Right lung (tissue), 5 donors: ENCODE results near the gene PPP1R37. TPM values are rescaled to one million over a fixed set of nuclear protein-coding genes. Genes with fewer than 3 reads are reported as not detected.
A peak's percentile ranks its signal among the peaks of the same experiment; 100 is the strongest.
"Not testable (repeated sequence)": the region's sequence is repeated elsewhere in the genome, so short reads cannot be mapped to it uniquely, and the experiment has no call there.

Experiments
- DNase-seq, 2 donors: peaks; one replicate each; pipeline ENCODE4 v3.0.0-alpha.2; 2013
- polyA plus RNA-seq, 5 donors: library from polyadenylated mRNA; unstranded; fragments of 120-200 nt; gene quantifications; one replicate each; pipeline versions ENCODE4 v1.2.1 to v1.2.3, GENCODE V29; 2013; ENCODE audit warnings: inconsistent platforms in 1 of 5, low replicate concordance in 1 of 5; ENCODE audit not compliant: insufficient read length in 5 of 5, insufficient read depth in 1 of 5

The PPP1R37 gene
- polyA plus RNA-seq, 5 donors = 15.1 to 31.4 (median 21.0) TPM

DNA sequence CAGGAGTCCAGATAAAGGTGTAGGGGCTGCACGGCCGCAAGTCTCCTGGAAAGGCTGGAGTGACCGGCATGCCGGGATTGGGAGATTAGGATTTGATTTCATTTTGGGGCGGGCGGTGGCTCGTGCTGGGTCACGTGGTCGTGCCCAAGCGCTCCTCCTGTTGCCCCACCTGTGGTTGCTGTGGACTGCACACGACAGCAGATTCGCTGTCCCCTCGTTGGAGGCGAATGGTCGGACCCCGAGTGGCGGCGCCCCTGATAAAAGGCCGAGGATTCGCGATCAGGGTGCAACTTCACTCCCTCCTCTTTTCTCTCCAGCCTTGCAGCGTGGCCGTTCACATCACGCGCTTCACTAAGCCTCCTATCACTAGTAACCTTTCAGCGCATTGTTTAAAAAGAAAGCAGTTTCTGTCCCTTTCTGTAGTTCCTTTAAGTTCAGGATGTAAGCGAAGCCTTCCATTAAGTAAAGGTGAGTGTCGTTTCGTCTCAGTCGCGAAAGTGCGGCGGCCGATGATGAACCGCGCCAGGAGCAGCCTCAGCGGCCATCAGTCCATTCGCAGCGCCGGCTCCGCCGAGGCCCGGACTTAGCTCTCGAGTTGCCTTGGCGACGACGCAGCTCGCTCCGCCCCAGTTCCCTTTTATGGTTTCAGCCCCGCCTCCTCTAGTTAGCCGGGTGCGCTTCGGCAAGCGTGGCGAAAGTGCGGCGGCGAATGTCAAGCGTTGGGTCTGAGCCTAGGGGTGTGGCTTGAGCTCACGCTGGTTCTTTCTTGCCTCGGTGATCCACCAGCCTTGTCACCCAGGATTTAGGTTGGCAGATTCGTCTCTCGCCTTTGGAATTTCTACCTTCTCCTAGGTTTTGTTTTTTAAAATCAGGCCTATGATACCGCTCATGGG is 1.7 kb upstream of the PPP1R37 start:
- peak; percentile 98 to 99 for DNase-seq

DNA sequence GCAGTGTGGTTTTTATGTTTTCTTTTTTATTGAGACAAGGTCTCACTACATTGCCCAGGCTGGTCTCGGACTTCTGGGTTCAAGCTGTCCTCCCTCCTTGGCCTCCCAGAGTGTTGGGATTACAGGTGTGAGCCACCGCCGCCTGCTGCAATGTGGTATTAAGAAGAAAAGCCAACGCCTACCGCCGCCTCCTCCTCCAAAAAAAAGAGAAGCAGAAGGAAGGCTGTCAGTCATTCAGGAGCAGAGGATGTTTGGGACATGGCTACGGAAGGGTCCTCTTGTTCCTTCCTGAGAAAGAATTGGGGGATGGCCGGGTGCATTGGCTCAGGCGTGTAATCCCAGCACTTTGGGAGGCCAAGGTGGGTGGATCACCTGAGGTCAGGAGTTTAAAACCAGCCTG is 1.2 kb downstream of the PPP1R37 start:
- no peak for DNase-seq

DNA sequence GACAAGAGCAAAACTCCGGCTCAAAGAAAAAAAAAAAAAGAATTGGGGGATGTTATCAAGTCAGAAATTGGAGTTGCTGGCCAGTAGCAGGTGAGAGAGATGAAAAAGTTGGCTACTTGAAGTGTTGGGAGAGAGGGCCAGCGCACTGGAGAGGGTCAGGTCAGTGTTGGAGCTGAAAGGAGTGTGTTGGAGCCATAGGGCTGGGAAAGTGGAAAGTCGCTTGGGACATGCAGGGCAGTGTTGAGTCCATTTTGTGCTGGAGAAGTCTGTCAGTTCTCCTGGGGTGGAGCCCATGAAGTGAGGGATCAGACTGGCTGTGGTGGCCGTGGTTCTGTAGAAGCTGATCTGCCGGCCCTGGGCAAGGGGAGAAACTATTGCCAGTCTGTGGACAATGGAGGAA is 1.7 kb downstream of the PPP1R37 start:
- DNase-seq = no peak

DNA sequence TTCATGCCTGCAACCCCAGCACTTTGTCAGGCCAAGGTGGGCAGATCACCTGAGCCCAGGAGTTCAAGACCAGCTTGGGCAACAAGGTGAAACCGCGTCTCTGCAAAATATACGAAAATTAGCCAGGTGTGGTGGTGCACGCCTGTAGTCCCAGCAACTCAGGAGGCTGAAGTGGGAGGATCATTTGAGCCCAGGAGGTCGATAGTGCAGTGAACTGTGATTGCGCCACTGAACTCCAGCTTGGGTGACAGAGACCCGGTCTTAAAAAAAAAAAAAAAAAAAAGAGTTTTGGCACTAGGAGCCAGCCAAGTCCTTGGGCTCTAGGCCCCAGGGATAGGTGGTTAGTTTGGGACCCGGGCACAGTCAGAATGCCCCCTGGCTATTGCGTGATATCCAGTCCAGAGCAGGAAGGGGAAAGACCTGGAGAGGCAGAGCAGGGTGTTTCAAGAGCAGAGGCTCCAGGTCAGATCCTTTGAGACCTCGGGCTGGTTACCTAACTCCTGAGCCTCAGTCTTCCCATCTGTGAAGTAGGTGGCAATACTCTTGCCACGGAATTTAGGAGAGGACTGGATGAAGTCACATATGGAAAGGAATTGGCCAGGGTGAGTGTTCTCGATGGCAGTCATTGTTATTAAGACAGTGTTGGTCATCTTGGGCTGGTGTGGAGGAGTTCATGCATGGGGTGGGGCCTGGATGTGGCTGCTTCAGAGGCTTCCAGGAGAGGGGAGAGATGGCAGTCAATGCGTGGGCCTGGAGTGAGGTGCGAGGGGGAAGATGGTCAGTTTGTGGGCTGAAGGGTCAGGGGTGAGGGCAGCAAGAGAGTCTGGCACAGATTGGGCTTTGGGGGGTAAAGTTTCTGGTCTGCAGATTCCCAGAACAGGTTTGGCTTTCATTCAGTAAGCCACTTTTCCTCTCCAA is 2.8 kb downstream of the PPP1R37 start:
- no peak for DNase-seq

DNA sequence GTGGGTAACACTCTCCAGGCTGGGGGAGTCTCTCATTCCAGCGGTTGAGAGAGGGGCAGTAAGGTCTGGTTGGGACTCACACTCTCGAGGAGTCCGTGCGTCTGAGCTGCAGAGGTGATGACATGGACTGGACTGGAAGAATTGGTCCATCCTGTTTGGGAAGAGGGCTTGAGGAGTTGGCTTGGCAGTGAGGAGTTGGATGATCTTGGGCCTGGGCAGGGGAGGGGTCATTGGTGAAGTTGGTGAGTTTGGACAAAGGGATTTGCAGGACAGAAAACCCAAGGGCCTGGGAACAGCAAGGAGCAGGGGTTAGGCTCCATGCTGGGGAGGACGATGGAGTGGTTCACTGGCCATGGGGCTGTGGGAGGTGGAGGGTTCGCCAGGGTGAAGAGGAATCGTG is 3.7 kb downstream of the PPP1R37 start:
- no peak for DNase-seq

DNA sequence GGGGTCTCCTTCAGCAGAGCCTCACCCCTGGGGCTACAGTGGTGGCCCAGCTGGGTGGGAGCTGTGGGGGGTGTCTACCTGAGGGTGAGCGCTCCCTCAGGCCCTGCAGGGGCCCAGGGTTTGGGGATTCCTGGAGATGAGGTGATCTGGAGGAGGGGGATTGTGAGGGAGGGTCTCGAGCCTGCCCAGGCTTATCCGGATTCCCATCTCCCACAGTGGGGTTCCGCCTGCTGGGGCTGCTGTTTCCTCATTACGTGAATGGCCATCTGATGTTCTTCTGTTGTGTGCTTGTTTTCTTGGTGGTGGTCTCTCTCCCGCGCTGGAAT is 4.4 kb downstream of the PPP1R37 start:
- DNase-seq = no peak

DNA sequence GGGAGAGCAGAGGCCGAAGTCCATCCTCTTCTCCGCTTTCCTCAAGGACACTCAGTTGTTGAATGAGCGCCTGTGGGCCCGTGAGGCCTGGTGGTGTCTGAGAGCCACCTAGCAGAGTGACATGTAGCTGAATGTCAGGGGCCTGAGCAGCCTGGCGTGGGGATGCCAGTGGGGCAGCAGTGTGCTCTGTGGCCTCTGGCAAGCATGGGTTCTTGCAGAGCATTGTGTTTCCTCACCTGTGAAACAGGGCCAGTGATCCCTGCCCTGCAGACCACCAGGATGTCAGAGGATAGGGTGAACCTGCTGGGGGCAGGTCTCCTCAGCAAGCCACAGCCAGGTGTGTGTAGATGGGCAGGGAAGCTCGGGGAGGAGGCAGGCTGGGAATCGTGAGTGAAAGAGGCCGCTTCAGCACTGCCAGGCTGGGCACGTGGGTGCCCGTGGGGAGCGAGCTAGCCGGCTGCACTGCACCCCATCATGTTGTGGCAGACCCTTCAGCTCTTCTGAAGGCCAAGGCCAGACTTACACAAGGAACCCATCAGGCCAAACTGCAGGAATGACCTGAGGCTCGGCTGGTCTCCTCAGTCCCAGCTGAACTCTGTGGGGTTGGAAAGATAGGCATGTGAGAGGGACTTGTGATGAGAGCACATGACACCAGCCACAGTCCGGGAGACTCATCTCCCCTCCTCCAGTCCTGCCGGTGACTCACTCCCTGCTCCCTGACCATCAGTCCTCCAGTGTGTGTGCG is 5.0 kb downstream of the PPP1R37 start:
- DNase-seq = no peak

DNA sequence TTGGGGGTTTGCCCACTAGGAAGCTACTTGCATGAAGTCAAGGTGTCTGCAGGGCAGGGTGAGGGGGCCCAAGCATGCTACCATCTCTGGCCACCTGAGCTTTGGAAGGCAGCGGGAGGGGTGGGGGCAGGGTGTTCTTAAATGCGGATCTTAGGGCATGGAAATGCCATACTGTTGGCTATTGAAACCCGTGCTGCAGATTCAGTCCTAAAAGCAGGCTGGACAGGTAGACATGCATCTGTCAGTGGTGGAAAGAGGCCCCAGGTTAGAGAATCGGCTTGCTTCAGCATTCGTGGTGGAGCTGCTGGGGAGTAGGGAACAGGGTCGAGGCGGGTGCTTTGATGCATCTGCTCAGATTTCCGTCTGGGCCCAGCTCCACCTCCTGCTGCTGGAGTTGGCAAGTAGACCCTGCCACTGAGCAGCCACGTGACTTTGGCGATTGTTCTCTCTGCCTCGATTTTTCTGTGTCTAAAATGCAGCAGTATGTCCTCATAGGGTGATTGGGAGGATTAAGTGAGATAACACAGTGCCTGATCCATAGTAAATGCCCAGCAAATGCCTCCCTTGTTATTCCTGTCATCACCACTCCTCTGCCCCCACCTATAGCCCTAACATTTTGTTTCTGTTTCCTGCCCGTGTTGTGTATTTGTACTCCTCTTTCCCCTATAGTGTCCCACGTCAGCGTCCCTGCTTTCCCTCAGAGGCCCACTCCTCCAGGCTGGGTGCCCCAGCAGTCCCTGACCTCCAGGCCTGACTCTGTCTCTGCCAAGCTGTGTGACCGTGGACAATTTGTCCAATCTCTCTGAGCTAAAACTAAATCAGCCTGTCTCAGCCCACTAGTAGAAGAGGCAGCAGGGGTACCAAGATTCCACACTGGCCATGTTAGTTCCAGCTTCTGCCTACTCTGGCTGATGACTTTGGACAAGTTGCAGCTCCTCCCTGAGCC is 5.8 kb downstream of the PPP1R37 start:
- no peak for DNase-seq

DNA sequence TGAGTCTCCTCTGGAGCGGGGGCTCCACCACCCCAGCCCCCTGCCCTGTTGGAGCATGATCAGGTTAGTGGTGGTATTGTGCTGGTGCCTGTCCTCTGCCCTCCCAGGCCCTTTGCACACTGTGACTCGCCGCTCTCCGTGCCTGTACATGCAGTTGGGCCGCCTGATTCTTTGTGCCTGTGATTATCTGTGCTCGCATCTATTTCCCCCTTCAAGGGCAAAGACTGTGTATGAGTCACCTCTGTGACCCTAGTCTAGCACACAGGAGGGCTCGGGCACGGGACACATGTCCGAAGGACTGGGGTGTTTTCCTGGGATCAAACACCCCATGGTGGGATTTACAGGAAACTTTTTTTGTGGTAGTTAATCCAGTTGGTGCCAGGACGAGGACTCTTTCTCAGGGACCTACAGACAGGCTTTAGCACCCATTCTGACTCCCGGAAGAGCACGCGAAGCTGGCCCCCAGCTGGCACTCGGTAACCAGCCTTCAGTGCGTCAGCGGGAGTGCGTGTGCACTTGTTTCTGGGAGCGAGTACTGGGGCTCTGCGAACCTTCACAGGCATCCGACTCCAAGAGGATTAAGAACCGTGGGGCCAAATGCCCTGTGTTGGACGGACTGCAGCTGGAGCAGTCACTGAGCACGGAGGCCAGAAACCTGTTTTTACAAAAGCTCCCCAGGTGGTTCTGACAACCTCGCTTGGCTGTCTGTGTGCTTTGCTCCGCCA is 6.7 kb downstream of the PPP1R37 start:
- no peak for DNase-seq

DNA sequence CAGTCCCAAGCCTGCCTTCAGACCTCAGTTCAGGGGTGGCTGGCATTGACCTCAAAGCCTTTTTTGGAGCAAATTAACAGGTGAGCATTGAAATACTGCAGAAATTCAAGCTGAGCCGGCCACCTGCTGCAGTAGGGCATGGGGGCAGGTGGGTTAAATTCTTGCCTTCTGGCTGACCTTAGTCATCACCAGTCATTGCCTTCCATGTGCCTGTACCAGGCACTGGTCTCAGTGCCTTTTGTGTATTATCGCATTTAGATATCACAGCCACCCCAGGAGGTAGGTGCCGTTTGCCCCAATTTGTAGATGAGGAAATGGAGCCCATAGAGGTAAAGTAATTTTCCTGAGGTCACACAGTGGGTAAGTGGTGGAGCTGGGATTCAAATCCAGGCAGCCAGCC is 7.2 kb downstream of the PPP1R37 start:
- DNase-seq = no peak

DNA sequence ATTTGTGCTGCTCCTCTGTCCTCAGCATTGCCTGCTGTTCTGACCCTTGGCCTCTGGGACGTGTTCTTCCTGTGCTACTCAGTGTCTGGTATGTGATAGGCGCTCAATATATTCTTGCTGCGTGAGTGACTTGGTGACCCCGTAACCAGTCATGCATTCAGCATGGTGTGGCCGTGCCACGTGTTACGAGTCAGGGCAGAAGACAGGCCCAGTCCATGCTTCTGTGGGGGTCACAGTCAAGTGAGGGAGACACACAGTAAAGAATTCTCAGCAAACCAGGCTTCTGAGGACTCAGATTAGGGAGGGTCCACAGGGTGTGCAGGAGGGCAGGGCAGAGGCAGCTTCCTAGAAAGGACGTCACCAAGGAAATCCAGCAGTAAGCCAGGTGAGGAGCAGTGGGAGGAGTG is 7.9 kb downstream of the PPP1R37 start:
- no peak for DNase-seq

DNA sequence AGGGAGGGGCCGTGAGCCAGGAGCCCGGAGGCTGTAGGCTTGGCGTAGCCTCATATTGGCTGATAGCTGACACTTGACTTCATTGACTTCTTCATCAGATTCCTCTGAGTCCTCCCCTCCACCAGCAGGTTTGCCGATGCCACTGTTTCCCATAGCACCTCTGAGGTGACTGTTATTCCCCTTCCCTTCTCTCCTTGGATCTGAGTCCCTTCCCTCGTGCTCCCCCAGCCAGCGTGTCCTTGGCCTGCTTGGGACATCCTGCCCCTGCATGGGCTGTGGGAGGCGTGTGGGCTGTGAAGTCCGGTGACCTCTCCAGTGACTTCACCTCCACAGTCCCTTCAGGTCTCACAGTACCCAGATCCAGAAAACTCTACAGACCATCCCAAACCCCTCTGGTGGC is 8.8 kb downstream of the PPP1R37 start:
- DNase-seq = no peak

DNA sequence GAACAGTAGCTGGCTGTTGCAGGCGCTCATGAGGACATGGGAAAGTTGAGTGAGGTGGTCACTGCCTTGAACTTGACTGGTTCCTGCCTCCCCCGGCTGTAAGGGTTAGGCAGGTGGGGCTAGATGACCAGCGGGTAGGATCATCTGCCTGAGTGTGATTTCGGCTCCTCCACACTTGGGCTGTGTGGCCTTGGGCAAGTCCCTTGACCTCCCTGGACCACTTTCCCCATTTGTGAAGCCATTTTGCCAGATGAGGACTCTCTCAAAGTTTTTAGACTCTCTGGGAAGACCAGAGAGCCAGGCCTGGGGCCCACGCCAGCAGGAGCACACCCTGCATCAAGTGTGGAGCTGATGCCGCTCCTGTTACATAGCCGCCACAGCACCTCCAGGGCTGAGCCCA is 9.5 kb downstream of the PPP1R37 start:
- no peak for DNase-seq

DNA sequence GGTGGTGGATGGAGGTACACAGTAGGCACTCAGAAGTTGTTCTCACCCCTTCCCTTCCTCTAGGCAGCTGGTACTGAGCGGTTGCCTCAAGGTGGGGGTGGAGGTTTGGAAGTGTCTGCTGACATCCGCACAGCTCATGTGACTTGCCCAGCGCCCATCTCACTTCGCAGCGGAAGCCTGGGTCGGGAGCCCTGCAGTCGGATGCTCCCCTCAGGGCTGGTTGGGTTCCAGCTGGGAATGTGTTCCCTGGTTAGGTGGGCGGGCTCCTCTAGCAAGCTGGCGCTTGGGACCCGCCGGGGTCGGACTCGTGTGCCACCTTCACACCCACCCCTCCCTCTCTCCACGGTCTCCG is 10.2 kb downstream of the PPP1R37 start:
- DNase-seq = no peak

DNA sequence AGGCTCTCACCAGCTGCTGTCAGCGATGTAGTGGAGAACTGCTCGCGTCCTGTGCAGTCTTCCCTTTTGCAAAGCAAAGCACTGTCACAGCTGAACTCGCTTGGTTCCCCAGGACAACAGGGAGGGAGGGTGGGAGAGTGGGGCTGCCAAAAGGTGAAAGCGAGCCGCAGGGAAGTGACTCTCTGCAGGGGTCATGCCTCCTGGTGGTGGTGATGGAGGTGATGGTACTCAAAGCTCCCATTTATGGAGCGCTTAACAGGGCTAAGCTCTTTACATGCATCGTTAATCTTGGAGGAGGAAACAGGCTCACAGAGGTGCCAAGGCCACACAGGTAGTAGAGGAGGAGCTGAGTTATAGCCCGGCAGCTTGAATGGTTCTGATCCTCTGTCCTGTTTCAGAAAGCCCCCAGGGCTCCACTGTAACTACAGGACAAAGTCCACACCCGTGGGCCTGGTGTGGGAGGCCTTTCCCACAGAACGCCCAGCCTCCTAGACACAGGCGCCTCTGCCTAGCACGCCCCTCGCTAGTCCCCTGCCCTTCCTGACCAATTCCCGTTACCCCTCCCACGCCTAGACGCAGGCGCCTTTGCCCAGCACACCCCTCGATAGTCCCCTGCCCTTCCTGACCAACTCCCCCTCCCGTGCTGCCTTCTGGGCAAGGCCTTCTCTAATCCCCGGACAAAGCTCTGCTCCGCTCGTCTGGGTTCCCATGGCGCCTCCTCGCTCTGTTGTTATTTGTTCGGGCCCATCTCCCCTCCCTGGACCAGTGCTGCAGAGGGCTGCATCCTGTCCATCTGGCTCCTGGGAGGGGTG is 10.7 kb downstream of the PPP1R37 start:
- DNase-seq = no peak

DNA sequence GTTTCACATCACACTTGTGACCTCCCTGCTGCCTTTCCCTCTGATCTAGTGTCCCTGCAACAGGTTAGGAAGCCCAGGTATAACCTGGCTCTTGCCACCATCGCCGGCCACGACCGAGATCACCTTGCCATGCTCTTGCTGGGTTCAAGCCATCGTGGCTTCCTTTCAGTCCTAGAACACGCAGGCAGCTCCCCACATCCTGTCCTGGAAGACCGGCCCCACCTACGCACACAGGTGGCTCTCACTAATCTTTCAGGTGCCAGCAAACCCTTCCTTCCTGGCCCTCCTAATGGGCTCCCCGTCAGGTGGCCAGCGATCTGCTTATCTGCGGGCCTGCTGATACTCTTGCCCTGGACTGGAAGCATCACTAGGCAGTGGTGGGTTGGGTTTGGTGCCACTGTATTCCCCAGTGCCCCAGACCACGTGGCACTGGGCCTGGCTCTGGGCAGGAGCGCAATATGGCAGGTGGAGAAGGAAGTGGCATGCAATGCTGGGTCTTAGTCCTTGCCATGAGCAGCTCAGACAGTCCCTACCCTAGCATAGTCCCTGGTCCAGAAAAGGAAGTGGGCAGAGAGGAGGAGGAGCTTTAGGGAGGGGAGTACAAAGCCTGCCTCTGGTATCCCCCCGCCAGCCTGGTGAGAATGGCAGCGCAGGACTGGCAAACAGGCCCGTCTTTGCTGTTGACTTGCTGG is 11.8 kb downstream of the PPP1R37 start:
- DNase-seq = no peak

DNA sequence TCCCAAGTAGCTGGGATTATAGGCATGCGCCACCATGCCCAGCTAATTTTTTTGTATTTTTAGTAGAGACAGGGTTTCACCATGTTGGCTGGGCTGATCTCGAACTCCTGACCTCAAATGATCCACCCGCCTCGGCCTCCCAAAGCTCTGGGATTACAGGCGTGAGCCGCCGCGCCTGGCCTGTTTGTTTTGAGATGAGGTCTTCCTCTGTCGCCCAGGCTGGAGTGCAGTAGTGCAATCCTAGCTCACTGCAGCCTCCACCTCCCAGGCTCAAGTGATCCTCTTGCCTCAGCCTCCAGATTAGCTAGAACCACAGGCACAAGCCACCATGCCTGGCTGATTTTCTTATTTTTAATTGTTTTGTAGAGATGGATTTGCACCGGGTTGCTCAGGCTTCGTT is 13.4 kb downstream of the PPP1R37 start:
- not testable (repeated sequence) for DNase-seq

DNA sequence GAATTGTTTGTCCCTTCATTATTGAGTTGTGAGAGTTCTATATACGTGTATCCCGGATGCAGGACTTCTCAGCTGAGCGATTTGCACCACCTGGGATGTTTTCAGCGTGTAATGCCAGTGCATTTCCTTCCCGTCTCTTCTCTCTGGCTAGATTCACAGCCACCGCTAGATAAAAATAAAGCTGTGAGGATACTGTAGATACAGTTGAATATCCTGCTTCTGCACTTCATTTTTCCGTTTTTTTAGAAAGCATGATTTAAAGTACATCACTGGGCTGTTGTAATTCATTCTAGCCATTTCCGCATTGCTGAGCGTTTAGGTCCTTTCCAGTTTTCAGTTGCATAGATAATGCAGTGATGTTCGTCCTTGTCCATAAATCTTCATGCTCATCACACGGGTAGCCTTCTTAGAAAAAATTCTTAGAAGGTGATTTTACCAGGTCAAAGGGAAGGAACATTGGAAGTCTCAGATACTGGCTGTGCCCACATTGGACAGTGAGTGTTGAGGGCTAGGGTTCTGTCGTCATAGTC is 14.7 kb downstream of the PPP1R37 start:
- DNase-seq = no peak

DNA sequence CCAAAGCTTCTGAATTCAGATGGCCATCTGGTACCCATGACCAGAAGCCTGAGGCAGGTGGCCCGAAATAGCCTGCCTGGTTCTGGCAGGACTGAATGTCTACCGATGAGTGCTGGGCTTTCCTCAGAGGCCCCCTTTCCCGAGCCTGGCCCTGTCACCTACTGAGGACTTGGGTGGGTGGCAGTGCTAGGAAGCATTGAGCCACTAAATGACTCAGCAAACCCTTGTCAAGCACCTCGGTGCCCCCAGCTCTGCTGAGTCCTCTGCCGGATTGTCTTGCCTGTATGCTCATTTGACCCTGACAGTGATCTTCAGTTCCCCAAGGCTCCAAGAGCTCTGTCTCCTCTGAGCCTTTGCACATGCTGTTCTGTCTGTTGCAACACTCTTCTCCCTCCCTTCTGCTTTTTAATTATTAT is 17.9 kb downstream of the PPP1R37 start:
- no peak for DNase-seq
